OCI-LY7 (cell line): ENCODE results near the gene AUP1. TPM values are rescaled to one million over a fixed set of nuclear protein-coding genes. Genes with fewer than 3 reads are reported as not detected.

Experiments used
- BruUV-seq: library from RNA; stranded (reverse); fragments of 400-500 nt; replicated peaks from 2 replicates; lab custom pipeline; 2021; lab: Mats Ljungman, UMichigan
- CTCF ChIA-PET: fragments of 300-600 bp; sonication (Branson Sonifier 250); formaldehyde crosslinking; loops from one replicate; lab custom pipeline; 2022; ENCODE audit warnings: antibody characterized with exemption; ENCODE audit not compliant: unreplicated experiment; lab: Charles Lee
- POLR2A ChIA-PET: fragments of 300-600 bp; sonication (Branson Sonifier 250); formaldehyde crosslinking; loops from one replicate; lab custom pipeline; 2022; ENCODE audit warnings: antibody characterized with exemption; lab: Charles Lee
- DNase-seq: peaks from one replicate; pipeline ENCODE4 v3.0.0-alpha.2; 2015; ENCODE audit warnings: low spot score
- H2AFZ ChIP-seq: fragments of 200-600 bp; sonication (generic), shearing (Covaris generic); 2 replicates; pipeline ENCODE4 v1.6.1; 2014; ENCODE audit warnings: mild to moderate bottlenecking, antibody characterized with exemption, low read length, moderate library complexity
- H3K27ac ChIP-seq: fragments of 200-600 bp; sonication (generic); 2 replicates; pipeline ENCODE4 v1.5.1; 2014; ENCODE audit warnings: mixed run types, low read depth, mild to moderate bottlenecking, moderate library complexity, low read length, inconsistent platforms; ENCODE audit not compliant: poor library complexity, severe bottlenecking
- H3K36me3 ChIP-seq: fragments of 200-600 bp; sonication (generic); 2 replicates; pipeline ENCODE4 v1.6.1; 2014; ENCODE audit warnings: mild to moderate bottlenecking, antibody characterized with exemption, low read length, moderate library complexity, mixed read lengths; ENCODE audit not compliant: insufficient read depth
- H3K4me1 ChIP-seq: fragments of 200-600 bp; sonication (generic); 2 replicates; pipeline ENCODE4 v1.5.1; 2014; ENCODE audit warnings: mild to moderate bottlenecking, low read length; ENCODE audit not compliant: insufficient read depth, poor library complexity, severe bottlenecking
- H3K4me2 ChIP-seq: fragments of 200-600 bp; sonication (generic); 2 replicates; pipeline ENCODE4 v1.6.1; 2014; ENCODE audit warnings: mild to moderate bottlenecking, low read length
- H3K4me3 ChIP-seq: fragments of 200-600 bp; sonication (generic); 2 replicates; pipeline ENCODE4 v1.5.1; 2014; ENCODE audit warnings: mild to moderate bottlenecking, low read depth, low read length; ENCODE audit not compliant: poor library complexity, severe bottlenecking
- H3K79me2 ChIP-seq: fragments of 200-600 bp; sonication (generic); 2 replicates; pipeline ENCODE4 v1.6.1; 2016; ENCODE audit warnings: low read depth, mild to moderate bottlenecking, low read length, moderate library complexity, mixed read lengths; ENCODE audit not compliant: insufficient read depth
- H3K9me2 ChIP-seq: fragments of 200-600 bp; sonication (generic); 2 replicates; pipeline ENCODE4 v1.6.1; 2016; ENCODE audit warnings: mild to moderate bottlenecking, low read length, mixed read lengths; ENCODE audit not compliant: insufficient read depth
- H3K9me3 ChIP-seq: fragments of 200-600 bp; sonication (generic); 2 replicates; pipeline ENCODE4 v1.6.1; 2014; ENCODE audit warnings: mild to moderate bottlenecking, mixed run types, low read length, mixed read lengths
- H4K20me1 ChIP-seq: fragments of 200-600 bp; sonication (generic); 2 replicates; pipeline ENCODE4 v1.6.1; 2014; ENCODE audit warnings: mild to moderate bottlenecking, antibody characterized with exemption, low read length, moderate library complexity, mixed read lengths; ENCODE audit not compliant: insufficient read depth
- CTCF ChIP-seq: fragments of 200-600 bp; sonication (generic); conservative IDR thresholded peaks from 2 replicates; pipeline ENCODE4 v1.5.1; 2014; ENCODE audit warnings: mild to moderate bottlenecking, antibody characterized with exemption, low read length, moderate library complexity, mixed read lengths
- EZH2phosphoT487 ChIP-seq: fragments of 200-600 bp; sonication (generic); IDR thresholded peaks from 2 replicates; pipeline ENCODE4 v1.6.1; 2018; ENCODE audit warnings: low read depth, borderline replicate concordance, mild to moderate bottlenecking, mixed run types, antibody characterized with exemption, low read length, moderate library complexity, mixed read lengths
- intact Hi-C: fragments of 100-400 bp; cut with micrococcal nuclease; formaldehyde crosslinking; loops from one replicate; pipeline ENCODE4 v1.10.0; 2022; ENCODE audit not compliant: unreplicated experiment
- total RNA-seq, 2 experiments: library from RNA; depleted of rRNA in 1 of 2; stranded (reverse); fragments of >200 nt in 1 of 2; shearing (Covaris generic) in 1 of 2; gene quantifications; 2 replicates each; pipeline ENCODE4 v1.2.3, GENCODE V29; 2014 to 2022

AUP1 gene
- total RNA-seq, 2 experiments from 2014 or later = 121 to 188 TPM

GRCh38 chr2:74501335-74502071 lies 28.0 kb downstream of the AUP1 start:
- ChIA-PET POLR2A (interaction anchor here (0.6 to 0.7 kb wide), 2 partner anchors 17 to 29 kb away, joined by 3 read pairs; partner anchors contain the start of gene HTRA2), CTCF (interaction anchor here (0.5 kb wide), 1 partner anchor 49 kb away, joined by 3 read pairs; no protein-coding TSS in a partner anchor)
- intact Hi-C loops = no loop called here
- H3K9me2 ChIP-seq = no peaks in the 10 kb centered on the region
- peaks cover 19% of the 10 kb centered on the region for H3K4me1 ChIP-seq
- H3K27ac ChIP-seq = no peak overlapping the region
- no peaks in the 10 kb centered on the region for H4K20me1 ChIP-seq
- H3K4me2 ChIP-seq = no peak overlapping the region
- no TSS peak for BruUV-seq
- no peaks in the 10 kb centered on the region for H3K9me3 ChIP-seq
- H3K36me3 ChIP-seq = peaks cover 15% of the 10 kb centered on the region
- H3K4me3 ChIP-seq = no peak overlapping the region
- DNase-seq = no peak
- H2AFZ ChIP-seq = no peak overlapping the region
- TF ChIP-seq CTCF = no peak
- TF ChIP-seq EZH2phosphoT487 = no peak
- peaks cover 1% of the 10 kb centered on the region; the same call in 1 of the 2 replicates for H3K79me2 ChIP-seq

DNA sequence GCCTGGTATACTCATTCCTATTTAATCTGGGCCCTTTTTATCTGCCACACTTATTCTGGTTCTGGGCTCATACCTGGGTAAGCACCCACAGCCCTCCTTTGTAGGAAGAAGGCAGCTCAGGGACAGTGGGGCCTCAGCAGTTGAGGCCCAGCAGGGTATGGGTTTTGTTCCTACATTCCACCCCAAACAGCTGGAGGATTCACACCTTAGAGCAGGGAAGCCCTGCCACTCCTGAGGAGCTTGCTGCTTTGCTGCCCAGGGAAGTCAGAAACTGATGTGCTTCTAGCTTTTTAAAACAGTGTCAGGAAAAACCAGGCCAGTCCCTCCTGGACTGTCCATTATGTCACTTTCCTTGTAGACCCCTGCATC lies 28.9 kb downstream of the AUP1 start:
- H3K4me1 ChIP-seq = peaks cover 11% of the 10 kb centered on the region
- H3K9me2 ChIP-seq = no peaks in the 10 kb centered on the region
- ChIA-PET POLR2A (interaction anchor here (1.1 kb wide), 1 partner anchor 74 kb away, joined by 3 read pairs; no protein-coding TSS in a partner anchor), CTCF (no interaction called here)
- no peak overlapping the region for H3K4me2 ChIP-seq
- BruUV-seq = no TSS peak
- H4K20me1 ChIP-seq = no peaks in the 10 kb centered on the region
- no peak for DNase-seq
- intact Hi-C loops = no loop called here
- TF ChIP-seq EZH2phosphoT487 (no peak), CTCF (no peak)
- peaks cover 9% of the 10 kb centered on the region for H3K36me3 ChIP-seq
- H3K27ac ChIP-seq = no peak overlapping the region
- no peak overlapping the region for H3K4me3 ChIP-seq
- H2AFZ ChIP-seq = no peak overlapping the region
- no peaks in the 10 kb centered on the region for H3K9me3 ChIP-seq
- H3K79me2 ChIP-seq = no peaks in the 10 kb centered on the region
